T-helper 1 cell (primary cell): ENCODE measurements around the gene PRB3.

Experiments
- DNase-seq, 5 donors: peaks; one replicate each; pipeline ENCODE4 v3.0.0-alpha.2; 2012 to 2020
- total RNA-seq, 4 donors: gene quantifications; one replicate each; lab custom pipeline; 2026; lab: John Stamatoyannopoulos, UW

Gene PRB3
- total RNA-seq: 0 to 0.30 (median 0.06) reads per million in 4 donors

DNA sequence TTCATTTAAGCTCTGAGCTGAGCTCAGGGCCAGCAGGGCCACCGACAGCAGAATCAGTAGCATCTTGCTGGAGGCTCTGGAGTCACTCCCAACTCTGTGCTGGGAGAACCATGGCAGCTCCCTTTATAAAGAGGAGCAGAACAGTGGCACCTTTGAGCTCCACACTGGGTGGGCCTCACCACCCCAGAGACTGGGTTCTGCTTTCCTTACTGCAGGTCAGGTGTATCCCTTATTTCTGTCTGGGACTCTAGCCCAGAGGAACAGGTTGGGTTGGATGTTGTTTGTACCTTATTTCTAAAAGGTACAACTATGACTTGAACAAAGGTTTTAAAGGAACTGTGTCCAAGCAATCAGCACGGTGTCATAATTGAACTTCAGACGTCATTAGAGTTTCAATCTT lies at the start of gene PRB3:
TSS of gene PRB3 (minus strand) at position 101 of the 400 bp plus-strand sequence. CDS start at position 63, 38 bp downstream.
- no peak for DNase-seq

GRCh38 chr12:11310336-11310735 lies 40.8 kb upstream of the PRB3 start, which contains the start of gene PRB4:
Gene PRB4 (minus strand): TSS chr12:11310436. CDS start chr12:11310398, 38 bp downstream.
- no peak for DNase-seq

- no peak for DNase-seq
Observed at GRCh38 chr12:11307143-11307542, 37.6 kb upstream of the PRB3 start.

DNA sequence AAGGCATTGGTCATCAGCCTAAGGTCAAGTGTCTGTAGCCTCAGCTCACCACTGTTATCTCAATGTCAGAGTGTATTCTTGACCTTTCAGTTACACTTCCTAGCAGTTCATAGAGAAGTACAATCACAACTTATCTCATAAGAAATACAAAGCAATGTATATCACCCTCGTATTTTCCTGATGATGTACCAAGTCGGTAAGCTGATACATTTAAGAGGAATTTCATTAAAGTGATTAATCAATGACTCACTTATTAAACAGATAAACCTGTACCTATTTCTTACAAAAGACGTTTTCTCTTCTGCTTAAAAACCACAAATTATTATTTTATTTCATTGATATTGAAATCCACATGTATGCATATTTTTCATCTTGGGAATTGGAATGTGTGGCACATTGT lies 3.9 kb upstream of the PRB3 start:
- no peak for DNase-seq

- no peak for DNase-seq
Observed at GRCh38 chr12:11264501-11264900, 5.0 kb downstream of the PRB3 start.

DNA sequence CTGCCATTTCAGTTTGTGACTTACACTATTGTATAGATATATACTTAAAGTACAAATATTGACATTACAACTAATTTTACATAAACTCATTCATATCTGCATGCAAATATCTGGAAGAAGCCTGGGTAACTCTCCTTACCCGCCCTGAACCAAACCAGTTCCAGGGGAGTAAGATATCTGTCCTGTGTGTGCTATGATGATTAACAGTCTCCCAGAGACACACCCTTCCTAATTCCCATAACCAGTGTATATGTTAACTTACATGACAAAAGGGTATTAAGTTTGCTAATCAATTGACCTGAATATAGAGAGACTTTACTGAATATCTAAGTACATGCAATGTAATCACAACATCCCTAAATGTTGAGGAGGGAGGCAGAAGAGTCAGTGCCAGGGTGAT lies 23.0 kb downstream of the PRB3 start:
- no peak for DNase-seq

DNA sequence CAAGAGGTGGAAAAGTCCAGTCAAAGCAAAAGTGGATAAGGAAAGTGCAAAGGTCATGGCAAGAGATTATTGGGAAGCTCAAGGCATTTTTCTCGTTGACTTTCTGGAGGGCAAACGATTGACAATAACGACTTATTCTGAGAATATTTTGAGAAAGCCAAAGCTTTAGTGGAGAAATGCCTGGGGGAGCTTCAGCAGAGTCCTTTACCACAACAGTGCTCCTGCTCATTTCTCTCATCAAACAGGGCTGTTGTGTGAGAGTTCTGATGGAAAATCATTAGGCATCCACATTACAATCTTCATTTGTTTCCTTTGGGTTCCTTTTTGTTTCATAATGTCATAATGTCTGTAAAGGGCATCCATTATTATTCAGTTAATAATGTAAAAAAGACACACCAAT lies 26.9 kb downstream of the PRB3 start:
- no peak for DNase-seq

DNA sequence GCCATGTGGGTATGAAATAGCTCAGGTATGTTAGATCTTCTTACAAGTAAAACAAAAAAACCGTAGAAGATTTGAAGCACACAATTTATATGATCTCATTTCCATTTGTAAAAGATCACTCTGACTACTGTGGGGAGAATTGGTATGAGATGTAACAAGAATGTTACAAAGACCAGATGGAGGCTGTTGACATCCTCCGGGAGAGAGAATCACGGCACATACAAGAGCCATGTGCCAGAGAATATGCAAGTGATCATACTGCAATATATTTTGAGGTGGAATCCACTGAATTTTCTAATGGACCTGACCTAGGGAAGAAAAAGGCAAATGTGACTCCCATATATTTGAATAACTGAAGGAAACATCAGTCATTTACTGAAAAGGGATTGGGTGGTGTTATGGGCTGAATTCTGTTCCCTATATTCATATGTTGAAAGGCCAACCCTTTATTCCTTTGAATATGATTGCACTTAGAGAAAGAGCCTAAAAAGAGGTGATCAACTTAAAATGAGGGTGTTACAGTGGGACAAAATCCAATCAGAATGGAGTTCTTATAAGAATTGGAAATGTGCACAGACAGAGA lies 29.1 kb downstream of the PRB3 start:
- DNase-seq: no peak

DNA sequence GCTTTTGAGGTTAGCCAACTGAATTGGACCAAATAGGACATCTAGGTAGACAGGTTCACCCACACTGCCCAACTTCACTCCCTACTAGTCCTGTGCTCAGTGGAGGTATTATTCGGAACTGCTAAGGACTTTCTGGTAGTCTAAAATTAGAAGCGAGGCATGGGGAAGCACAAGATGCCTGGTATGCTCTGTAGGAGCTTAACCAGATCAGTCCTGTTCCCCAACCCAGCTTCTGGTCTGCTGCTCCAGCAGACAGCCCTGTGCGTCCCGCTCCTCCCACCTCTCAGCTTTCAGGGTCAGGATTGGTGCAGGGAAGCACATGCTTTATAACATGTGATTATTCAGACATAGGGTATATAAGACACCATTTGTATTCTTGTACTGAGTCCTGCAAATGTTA lies 31.2 kb downstream of the PRB3 start:
- no peak for DNase-seq

- no peak for DNase-seq
Observed at GRCh38 chr12:11233532-11233931, 36.0 kb downstream of the PRB3 start.

GRCh38 chr12:11228296-11228879 lies 41.1 kb downstream of the PRB3 start:
- peak in 2 of 5 donors; percentile 14 to 28 for DNase-seq

- no peak for DNase-seq
Observed at GRCh38 chr12:11227373-11227772, 42.1 kb downstream of the PRB3 start.
